Nephron progenitor cell (in vitro differentiated cells): ENCODE measurements around the gene TRAF6.

Experiments
- DNase-seq: peaks from one replicate; pipeline ENCODE4 v3.0.0; 2021
- H3K27ac Mint-ChIP-seq: 2 replicates; pipeline ENCODE4 v1.8.0; 2021; ENCODE audit warnings: mild to moderate bottlenecking, moderate library complexity, mixed read lengths
- H3K27me3 Mint-ChIP-seq: 2 replicates; pipeline ENCODE4 v1.8.0; 2021; ENCODE audit warnings: mild to moderate bottlenecking, low read depth, mixed read lengths; ENCODE audit not compliant: poor library complexity
- H3K36me3 Mint-ChIP-seq: 2 replicates; pipeline ENCODE4 v1.8.0; 2021; ENCODE audit warnings: low read depth, mixed read lengths
- H3K4me1 Mint-ChIP-seq: 2 replicates; pipeline ENCODE4 v1.8.0; 2021; ENCODE audit warnings: mixed read lengths
- H3K4me3 Mint-ChIP-seq: 2 replicates; pipeline ENCODE4 v1.8.0; 2021; ENCODE audit warnings: mild to moderate bottlenecking, moderate library complexity, mixed read lengths
- H3K9me3 Mint-ChIP-seq: 2 replicates; pipeline ENCODE4 v1.8.0; 2021; ENCODE audit warnings: mild to moderate bottlenecking, moderate library complexity, mixed read lengths
- TF ChIP-seq, protein P1 (sequence below): fragments of 200-600 bp; sonication (generic); IDR thresholded peaks from 2 replicates; pipeline ENCODE4 v1.5.0; 2021; ENCODE audit warnings: antibody characterized with exemption

TRAF6 gene

GRCh38 chr11:36510594-36510942 is 496 bp upstream of the TRAF6 start:
- no peak for DNase-seq
- peaks cover 19% of the 10 kb centered on the region for H3K4me1 Mint-ChIP-seq
- peaks cover 28% of the 10 kb centered on the region for H3K27me3 Mint-ChIP-seq
- H3K4me3 Mint-ChIP-seq, result peak overlapping the region; percentile 99
- no peak overlapping the region for H3K27ac Mint-ChIP-seq
- peaks cover 18% of the 10 kb centered on the region for H3K9me3 Mint-ChIP-seq
- no peaks in the 10 kb centered on the region for H3K36me3 Mint-ChIP-seq
- TF ChIP-seq, protein P1, sequence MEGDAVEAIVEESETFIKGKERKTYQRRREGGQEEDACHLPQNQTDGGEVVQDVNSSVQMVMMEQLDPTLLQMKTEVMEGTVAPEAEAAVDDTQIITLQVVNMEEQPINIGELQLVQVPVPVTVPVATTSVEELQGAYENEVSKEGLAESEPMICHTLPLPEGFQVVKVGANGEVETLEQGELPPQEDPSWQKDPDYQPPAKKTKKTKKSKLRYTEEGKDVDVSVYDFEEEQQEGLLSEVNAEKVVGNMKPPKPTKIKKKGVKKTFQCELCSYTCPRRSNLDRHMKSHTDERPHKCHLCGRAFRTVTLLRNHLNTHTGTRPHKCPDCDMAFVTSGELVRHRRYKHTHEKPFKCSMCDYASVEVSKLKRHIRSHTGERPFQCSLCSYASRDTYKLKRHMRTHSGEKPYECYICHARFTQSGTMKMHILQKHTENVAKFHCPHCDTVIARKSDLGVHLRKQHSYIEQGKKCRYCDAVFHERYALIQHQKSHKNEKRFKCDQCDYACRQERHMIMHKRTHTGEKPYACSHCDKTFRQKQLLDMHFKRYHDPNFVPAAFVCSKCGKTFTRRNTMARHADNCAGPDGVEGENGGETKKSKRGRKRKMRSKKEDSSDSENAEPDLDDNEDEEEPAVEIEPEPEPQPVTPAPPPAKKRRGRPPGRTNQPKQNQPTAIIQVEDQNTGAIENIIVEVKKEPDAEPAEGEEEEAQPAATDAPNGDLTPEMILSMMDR, result no peak

- H3K27me3 Mint-ChIP-seq, result peaks cover 23% of the 10 kb centered on the region
- H3K9me3 Mint-ChIP-seq, result peaks cover 15% of the 10 kb centered on the region
- H3K4me3 Mint-ChIP-seq, result peak overlapping the region; percentile 99
- peaks cover 19% of the 10 kb centered on the region for H3K4me1 Mint-ChIP-seq
- peak overlapping the region; percentile 95 for H3K27ac Mint-ChIP-seq
- TF ChIP-seq, protein P1, result no peak
- H3K36me3 Mint-ChIP-seq, result peaks cover 5% of the 10 kb centered on the region
- DNase-seq, result peak; percentile 13
Measured at GRCh38 chr11:36509201-36509639, 852 bp downstream of the TRAF6 start.

- TF ChIP-seq, protein P1, result no peak
- Mint-ChIP-seq H3K4me3 (peak overlapping the region; percentile 99), H3K4me1 (peaks cover 19% of the 10 kb centered on the region), H3K9me3 (peaks cover 10% of the 10 kb centered on the region), H3K27ac (no peak overlapping the region), H3K36me3 (peaks cover 7% of the 10 kb centered on the region), H3K27me3 (peaks cover 23% of the 10 kb centered on the region)
- no peak for DNase-seq
Measured at GRCh38 chr11:36508743-36509142, 1.3 kb downstream of the TRAF6 start.

GRCh38 chr11:36507824-36508489 is 2.1 kb downstream of the TRAF6 start:
- DNase-seq, result no peak
- Mint-ChIP-seq H3K27ac (no peak overlapping the region), H3K27me3 (peaks cover 21% of the 10 kb centered on the region), H3K36me3 (peaks cover 7% of the 10 kb centered on the region), H3K4me3 (peak overlapping the region; percentile 99), H3K9me3 (peaks cover 3% of the 10 kb centered on the region), H3K4me1 (peaks cover 19% of the 10 kb centered on the region)
- TF ChIP-seq, protein P1, result no peak

DNA sequence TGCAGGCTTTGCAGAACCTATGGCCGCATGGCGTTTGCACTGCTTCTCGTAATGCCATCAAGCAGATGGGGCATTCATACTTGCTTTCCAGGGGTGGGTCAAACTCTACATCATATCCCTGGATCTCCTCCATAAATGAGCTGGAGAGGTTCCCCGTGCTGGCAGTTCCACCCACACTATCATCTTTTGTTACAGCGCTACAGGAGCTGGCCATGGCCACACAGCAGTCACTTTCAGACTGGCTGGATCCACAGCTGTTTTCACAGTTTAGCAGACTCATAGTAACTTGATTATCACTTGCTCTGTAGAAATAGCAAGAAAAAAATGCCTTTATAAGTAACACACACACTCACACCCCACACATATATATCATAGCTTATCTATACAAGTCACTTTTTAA is 8.8 kb downstream of the TRAF6 start:
- TF ChIP-seq, protein P1, result no peak
- DNase-seq, result no peak
- H3K4me1 Mint-ChIP-seq, result no peaks in the 10 kb centered on the region
- H3K4me3 Mint-ChIP-seq, result no peak overlapping the region
- no peaks in the 10 kb centered on the region for H3K9me3 Mint-ChIP-seq
- peaks cover 3% of the 10 kb centered on the region for H3K27me3 Mint-ChIP-seq
- peaks cover 25% of the 10 kb centered on the region for H3K36me3 Mint-ChIP-seq
- no peak overlapping the region for H3K27ac Mint-ChIP-seq

DNA sequence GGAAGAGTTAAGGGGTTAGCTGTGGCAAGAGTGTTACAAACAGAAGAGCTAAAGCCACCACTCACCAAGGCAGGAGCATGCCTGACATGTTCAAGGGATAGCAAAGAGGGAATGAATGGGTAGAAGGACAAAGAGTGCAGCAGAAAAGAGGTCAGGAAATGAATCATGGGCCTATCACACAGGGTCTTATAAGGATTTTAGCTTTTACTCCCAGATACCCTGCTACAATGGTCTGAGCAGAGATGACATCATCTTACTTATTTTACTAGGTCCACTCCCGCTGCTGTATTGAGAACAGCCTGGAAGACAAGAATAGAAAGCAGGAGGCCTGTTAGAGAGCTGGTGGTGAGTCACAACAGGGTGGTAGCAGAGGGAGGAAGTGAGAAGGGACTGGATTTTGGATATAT is 9.8 kb downstream of the TRAF6 start:
- Mint-ChIP-seq H3K4me3 (no peak overlapping the region), H3K27me3 (peaks cover 3% of the 10 kb centered on the region), H3K4me1 (no peaks in the 10 kb centered on the region), H3K9me3 (no peaks in the 10 kb centered on the region), H3K36me3 (peaks cover 26% of the 10 kb centered on the region), H3K27ac (peak overlapping the region; percentile 75)
- DNase-seq, result no peak
- TF ChIP-seq, protein P1, result no peak
